HepG2 (cell line): ENCODE measurements around the gene METTL14. TPM values are rescaled to one million over a fixed set of nuclear protein-coding genes. Genes with fewer than 3 reads are reported as not detected.
A peak's percentile ranks its signal among the peaks of the same experiment; 100 is the strongest.

Source experiments
- ARHGAP35 ChIP-seq: sonication (generic); formaldehyde crosslinking; IDR thresholded peaks from 2 replicates; pipeline ENCODE4 v1.9.0; 2022; ENCODE audit warnings: mild to moderate bottlenecking, inconsistent platforms, moderate library complexity, missing genetic modification reagents, borderline replicate concordance
- CC2D1A ChIP-seq: sonication (generic); formaldehyde crosslinking; IDR thresholded peaks from 2 replicates; pipeline ENCODE4 v1.8.1; 2023; ENCODE audit warnings: mild to moderate bottlenecking, missing genetic modification reagents
- DNMT1 ChIP-seq: sonication (generic); formaldehyde crosslinking; IDR thresholded peaks from 2 replicates; pipeline ENCODE4 v1.5.1; 2020; ENCODE audit warnings: mild to moderate bottlenecking, missing genetic modification reagents
- FOXA3 ChIP-seq: IDR thresholded peaks from 2 replicates; pipeline ENCODE4 v1.6.1; 2016; ENCODE audit warnings: missing genetic modification reagents, missing compliant biosample characterization
- HNRNPLL ChIP-seq: fragments of 200-400 bp; formaldehyde crosslinking; IDR thresholded peaks from 2 replicates; pipeline ENCODE4 v1.6.1; 2017; ENCODE audit warnings: mild to moderate bottlenecking, low read depth, low read length; ENCODE audit not compliant: poor library complexity, severe bottlenecking
- IKZF1 ChIP-seq: fragments of 450-650 bp; IDR thresholded peaks from 2 replicates; pipeline ENCODE4 v1.7.1; 2016
- IKZF4 ChIP-seq: sonication (generic); formaldehyde crosslinking; IDR thresholded peaks from 2 replicates; pipeline ENCODE4 v1.5.1; 2020; ENCODE audit warnings: borderline replicate concordance, mild to moderate bottlenecking, low read depth, missing genetic modification reagents; ENCODE audit errors: not compliant biosample characterization
- MAFF ChIP-seq: IDR thresholded peaks from 2 replicates; pipeline ENCODE4 v1.6.1; 2011; ENCODE audit warnings: low read depth, low read length, improper control_type of control experiment
- MAZ ChIP-seq, 2 experiments: sonication (generic) in 1 of 2; formaldehyde crosslinking in 1 of 2; IDR thresholded peaks; 2 replicates each; pipeline versions ENCODE4 v1.5.0 to v1.6.1; 2012 to 2020; ENCODE audit warnings: low read depth in 2 of 2, mild to moderate bottlenecking in 2 of 2, borderline replicate concordance in 1 of 2, improper control_type of control experiment in 1 of 2, low read length in 1 of 2, missing genetic modification reagents in 1 of 2, moderate library complexity in 1 of 2
- MED8 ChIP-seq: sonication (generic); formaldehyde crosslinking; IDR thresholded peaks from 2 replicates; pipeline ENCODE4 v1.8.1; 2023; ENCODE audit warnings: mild to moderate bottlenecking, missing genetic modification reagents; ENCODE audit not compliant: insufficient replicate concordance
- RFX5 ChIP-seq: IDR thresholded peaks from 2 replicates; pipeline ENCODE4 v1.6.1; 2011; ENCODE audit warnings: low read depth, low read length, improper control_type of control experiment
- THYN1 ChIP-seq: sonication (generic); formaldehyde crosslinking; IDR thresholded peaks from 2 replicates; pipeline ENCODE4 v1.8.1; 2023; ENCODE audit warnings: low read depth, mild to moderate bottlenecking, moderate library complexity, missing genetic modification reagents, borderline replicate concordance
- ZBTB38 ChIP-seq: sonication (generic); formaldehyde crosslinking; IDR thresholded peaks from 2 replicates; pipeline ENCODE4 v1.5.1; 2020; ENCODE audit warnings: mild to moderate bottlenecking, missing genetic modification reagents
- ZNF207 ChIP-seq: fragments of 450-650 bp; IDR thresholded peaks from 2 replicates; pipeline ENCODE4 v1.6.1; 2016; ENCODE audit warnings: antibody characterized with exemption, borderline replicate concordance
- ZNF33B ChIP-seq: sonication (generic); formaldehyde crosslinking; IDR thresholded peaks from 2 replicates; pipeline ENCODE4 v1.5.1; 2020; ENCODE audit warnings: mild to moderate bottlenecking, missing genetic modification reagents
- ZNF598 ChIP-seq: sonication (generic); formaldehyde crosslinking; IDR thresholded peaks from 2 replicates; pipeline ENCODE4 v1.5.1; 2020; ENCODE audit warnings: mild to moderate bottlenecking, missing genetic modification reagents, borderline replicate concordance
- ZNF619 ChIP-seq: sonication (generic); formaldehyde crosslinking; IDR thresholded peaks from 2 replicates; pipeline ENCODE4 v1.4.0; 2020; ENCODE audit warnings: mild to moderate bottlenecking, missing genetic modification reagents
- ZSCAN9 ChIP-seq: IDR thresholded peaks from 2 replicates; pipeline ENCODE4 v1.6.1; 2016; ENCODE audit warnings: borderline replicate concordance
- ZZZ3 ChIP-seq: sonication (generic); formaldehyde crosslinking; IDR thresholded peaks from 2 replicates; pipeline ENCODE4 v1.4.0; 2020; ENCODE audit warnings: missing genetic modification reagents, mild to moderate bottlenecking, borderline replicate concordance
- polyA plus RNA-seq, 8 experiments: library from polyadenylated mRNA; depleted of rRNA in 3 of 8; stranded (reverse) in 7 of 8; unstranded in 1 of 8; fragments of >200 nt; fragmentation: Illumina TruSeq in 4 of 8; extraction: Trizol in 4 of 8; gene quantifications; 2 replicates each; pipeline versions ENCODE4 v1.2.1 to v1.2.3, GENCODE V29; 2011 to 2016; ENCODE audit warnings: low read depth in 4 of 8, missing spikeins in 1 of 8, mixed read lengths in 1 of 8; ENCODE audit not compliant: insufficient read depth in 1 of 8
- total RNA-seq, 5 experiments: library from RNA; depleted of rRNA; stranded (reverse); fragments of >200 nt; fragmentation: Illumina TruSeq; extraction: Trizol; gene quantifications; 2 replicates each; pipeline ENCODE4 v1.2.3, GENCODE V29; 2016; ENCODE audit warnings: low read depth in 1 of 5
- TF ChIP-seq, protein P1 (sequence below): sonication (generic); formaldehyde crosslinking; IDR thresholded peaks from 2 replicates; pipeline ENCODE4 v1.4.0; 2020; ENCODE audit warnings: missing genetic modification reagents
- TF ChIP-seq, protein P2 (sequence below): sonication (generic); formaldehyde crosslinking; IDR thresholded peaks from 2 replicates; pipeline ENCODE4 v1.4.0; 2020; ENCODE audit warnings: missing genetic modification reagents, borderline replicate concordance
- TF ChIP-seq, protein P3 (sequence below): sonication (generic); formaldehyde crosslinking; IDR thresholded peaks from 2 replicates; pipeline ENCODE4 v1.5.0; 2020; ENCODE audit warnings: mild to moderate bottlenecking, missing genetic modification reagents, borderline replicate concordance

Gene METTL14
- total and polyA plus RNA-seq, 2 of the 13 experiments (the other 11 are each of a cell fraction or from before 2014, with no cell fraction given) = 11.6 to 44.9 TPM

DNA sequence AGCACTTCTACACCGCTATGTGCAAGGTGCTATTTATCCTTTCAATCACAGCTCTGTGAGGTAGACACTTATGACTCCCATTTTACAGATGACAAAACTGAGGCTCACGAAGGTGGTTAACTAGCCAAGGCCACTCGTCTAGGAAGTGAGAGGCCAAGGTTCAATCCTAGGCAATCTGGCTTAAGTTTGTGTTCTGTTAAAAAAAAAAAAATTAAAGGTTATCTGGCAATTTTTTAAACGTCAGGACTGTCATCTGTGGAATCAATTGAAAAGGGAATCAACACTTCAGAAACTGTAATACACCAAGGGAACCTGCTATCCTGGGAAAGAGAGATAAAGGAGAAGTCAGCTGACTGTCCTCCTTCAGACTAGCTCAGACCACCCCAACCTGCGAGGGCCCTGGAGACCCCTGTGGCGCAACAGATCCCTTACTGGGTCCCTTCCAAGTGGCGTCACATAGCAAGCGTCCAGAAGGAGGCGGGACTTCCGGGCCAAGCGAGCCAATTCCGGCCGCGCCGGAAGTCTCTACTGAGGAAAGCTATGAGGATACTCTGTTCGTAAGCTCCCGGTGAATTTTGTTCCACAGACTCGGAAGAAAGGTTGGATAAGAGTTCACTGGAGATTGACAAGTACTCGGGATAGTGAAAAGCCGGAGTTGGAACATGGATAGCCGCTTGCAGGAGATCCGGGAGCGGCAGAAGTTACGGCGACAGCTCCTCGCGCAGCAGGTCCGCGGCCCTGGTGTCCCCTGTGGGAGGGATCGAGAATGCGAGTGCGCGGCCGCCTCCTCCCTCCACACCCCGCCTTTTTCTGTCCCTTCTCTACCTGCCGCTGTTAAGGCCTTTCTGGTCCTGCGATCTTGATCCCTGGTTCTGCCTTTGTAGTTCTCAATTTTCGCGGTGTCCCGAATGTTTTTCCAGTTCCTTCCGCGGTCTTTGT is at the start of gene METTL14 (continued):
- TF ChIP-seq ZZZ3 (no peak), CC2D1A (no peak), ZNF207 (no peak), ZNF598 (CRISPR knock-in tag) (0 out of 2 replicates have a peak, but pooled peaks have one; percentile 75), IKZF4 (CRISPR knock-in tag) (peak; percentile 55), ZSCAN9 (CRISPR knock-in tag) (peak; percentile 66; the same call in 1 of the 2 replicates), MAFF (no peak), FOXA3 (CRISPR knock-in tag) (no peak), THYN1 (no peak), HNRNPLL (peak; percentile 81), MAZ (IDR thresholded peaks at IDR 0.05; ENCODE audit: borderline replicate concordance, low read depth, low read length) (no peak), MAZ (CRISPR knock-in tag; IDR thresholded peaks at IDR 0.05; ENCODE audit: low read depth) (no peak), ZBTB38 (no peak), IKZF1 (no peak), ZNF33B (CRISPR knock-in tag) (no peak), ARHGAP35 (peak; percentile 67; the same call in 1 of the 2 replicates), MED8 (CRISPR knock-in tag) (no peak), ZNF619 (CRISPR knock-in tag) (no peak), RFX5 (no peak), DNMT1 (CRISPR knock-in tag) (0 out of 2 replicates have a peak, but pooled peaks have one; percentile 32)
- TF ChIP-seq, protein P1, sequence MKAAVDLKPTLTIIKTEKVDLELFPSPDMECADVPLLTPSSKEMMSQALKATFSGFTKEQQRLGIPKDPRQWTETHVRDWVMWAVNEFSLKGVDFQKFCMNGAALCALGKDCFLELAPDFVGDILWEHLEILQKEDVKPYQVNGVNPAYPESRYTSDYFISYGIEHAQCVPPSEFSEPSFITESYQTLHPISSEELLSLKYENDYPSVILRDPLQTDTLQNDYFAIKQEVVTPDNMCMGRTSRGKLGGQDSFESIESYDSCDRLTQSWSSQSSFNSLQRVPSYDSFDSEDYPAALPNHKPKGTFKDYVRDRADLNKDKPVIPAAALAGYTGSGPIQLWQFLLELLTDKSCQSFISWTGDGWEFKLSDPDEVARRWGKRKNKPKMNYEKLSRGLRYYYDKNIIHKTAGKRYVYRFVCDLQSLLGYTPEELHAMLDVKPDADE = no peak
- TF ChIP-seq, protein P2, sequence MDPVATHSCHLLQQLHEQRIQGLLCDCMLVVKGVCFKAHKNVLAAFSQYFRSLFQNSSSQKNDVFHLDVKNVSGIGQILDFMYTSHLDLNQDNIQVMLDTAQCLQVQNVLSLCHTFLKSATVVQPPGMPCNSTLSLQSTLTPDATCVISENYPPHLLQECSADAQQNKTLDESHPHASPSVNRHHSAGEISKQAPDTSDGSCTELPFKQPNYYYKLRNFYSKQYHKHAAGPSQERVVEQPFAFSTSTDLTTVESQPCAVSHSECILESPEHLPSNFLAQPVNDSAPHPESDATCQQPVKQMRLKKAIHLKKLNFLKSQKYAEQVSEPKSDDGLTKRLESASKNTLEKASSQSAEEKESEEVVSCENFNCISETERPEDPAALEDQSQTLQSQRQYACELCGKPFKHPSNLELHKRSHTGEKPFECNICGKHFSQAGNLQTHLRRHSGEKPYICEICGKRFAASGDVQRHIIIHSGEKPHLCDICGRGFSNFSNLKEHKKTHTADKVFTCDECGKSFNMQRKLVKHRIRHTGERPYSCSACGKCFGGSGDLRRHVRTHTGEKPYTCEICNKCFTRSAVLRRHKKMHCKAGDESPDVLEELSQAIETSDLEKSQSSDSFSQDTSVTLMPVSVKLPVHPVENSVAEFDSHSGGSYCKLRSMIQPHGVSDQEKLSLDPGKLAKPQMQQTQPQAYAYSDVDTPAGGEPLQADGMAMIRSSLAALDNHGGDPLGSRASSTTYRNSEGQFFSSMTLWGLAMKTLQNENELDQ (CRISPR knock-in tag) = no peak
- TF ChIP-seq, protein P3, sequence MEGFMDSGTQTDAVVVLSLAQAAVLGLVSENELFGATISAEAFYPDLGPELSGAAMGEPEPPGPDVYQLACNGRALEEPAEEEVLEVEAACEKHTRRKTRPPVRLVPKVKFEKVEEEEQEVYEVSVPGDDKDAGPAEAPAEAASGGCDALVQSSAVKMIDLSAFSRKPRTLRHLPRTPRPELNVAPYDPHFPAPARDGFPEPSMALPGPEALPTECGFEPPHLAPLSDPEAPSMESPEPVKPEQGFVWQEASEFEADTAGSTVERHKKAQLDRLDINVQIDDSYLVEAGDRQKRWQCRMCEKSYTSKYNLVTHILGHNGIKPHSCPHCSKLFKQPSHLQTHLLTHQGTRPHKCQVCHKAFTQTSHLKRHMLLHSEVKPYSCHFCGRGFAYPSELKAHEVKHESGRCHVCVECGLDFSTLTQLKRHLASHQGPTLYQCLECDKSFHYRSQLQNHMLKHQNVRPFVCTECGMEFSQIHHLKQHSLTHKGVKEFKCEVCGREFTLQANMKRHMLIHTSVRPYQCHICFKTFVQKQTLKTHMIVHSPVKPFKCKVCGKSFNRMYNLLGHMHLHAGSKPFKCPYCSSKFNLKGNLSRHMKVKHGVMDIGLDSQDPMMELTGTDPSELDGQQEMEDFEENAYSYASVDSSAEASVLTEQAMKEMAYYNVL (CRISPR knock-in tag) = no peak
